ENCODE measurements around the gene SATL1.
"Not testable (repeated sequence)": the region's sequence is repeated elsewhere in the genome, so short reads cannot be mapped to it uniquely, and the experiment has no call there.

The SATL1 gene, protein sequence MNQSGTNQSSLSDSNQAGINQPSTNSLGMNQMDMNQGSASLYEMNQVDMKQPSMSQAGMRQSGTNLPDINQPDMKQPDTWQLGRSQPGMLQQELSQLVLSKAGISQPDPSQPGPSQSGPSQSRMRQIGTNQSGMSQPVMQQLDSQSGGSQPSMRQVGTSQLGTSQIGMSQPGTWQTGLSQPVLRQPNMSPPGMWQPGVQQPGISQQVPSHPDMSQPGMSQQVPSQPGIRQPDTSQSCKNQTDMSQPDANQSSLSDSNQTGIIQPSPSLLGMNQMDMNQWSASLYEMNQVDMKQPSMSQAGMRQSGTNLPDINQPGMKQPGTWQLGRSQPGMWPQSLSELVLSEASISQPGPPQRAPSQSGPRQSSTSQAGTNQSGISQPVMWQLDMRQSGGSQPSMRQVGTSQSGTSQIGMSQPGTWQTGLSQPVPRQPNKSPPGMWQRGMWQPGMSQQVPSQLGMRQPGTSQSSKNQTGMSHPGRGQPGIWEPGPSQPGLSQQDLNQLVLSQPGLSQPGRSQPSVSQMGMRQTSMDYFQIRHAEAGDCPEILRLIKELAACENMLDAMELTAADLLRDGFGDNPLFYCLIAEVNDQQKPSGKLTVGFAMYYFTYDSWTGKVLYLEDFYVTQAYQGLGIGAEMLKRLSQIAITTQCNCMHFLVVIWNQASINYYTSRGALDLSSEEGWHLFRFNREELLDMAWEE

DNA sequence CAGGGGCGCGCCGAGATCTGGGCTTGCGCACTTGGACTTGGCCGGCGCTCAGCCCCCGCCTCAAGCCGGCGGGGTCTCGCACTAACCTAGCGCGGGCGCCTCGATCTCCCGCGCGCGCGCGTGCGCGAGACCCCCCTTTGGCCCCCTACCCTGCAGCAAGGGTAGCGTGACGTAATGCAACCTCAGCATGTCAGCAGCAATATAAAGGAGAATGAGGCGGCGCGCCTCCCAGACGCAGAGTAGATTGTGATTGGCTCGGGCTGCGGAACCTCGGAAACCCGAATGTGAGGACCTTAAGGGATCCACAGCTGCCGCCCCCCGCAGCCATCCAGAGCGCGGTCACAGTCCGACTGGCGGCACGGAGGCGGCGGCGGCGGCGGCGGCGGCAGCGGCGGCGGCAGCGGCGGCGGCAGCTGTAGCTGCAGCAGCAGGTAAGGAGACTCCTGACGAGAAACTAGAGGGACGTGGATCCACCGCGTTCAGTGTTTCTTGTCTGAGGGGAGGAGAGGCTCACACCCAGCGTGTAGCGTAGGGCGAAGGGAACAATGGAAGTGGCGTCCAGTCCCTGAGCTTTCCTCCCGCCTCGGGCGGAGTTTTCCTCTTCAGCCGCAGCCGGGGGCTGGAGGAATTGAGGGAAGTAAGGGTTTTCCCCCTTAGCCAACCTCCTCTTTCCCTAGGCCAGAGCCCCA lies at the start of gene SATL1, which contains the start of gene ZNF711:
SATL1 (minus strand) TSS at position 19 of the 689 bp plus-strand sequence. CDS start 134,811 bp downstream, outside the sequence.
ZNF711 (plus strand) TSS at position 231 of the 689 bp plus-strand sequence. CDS start 3,582 bp downstream, outside the sequence.
- peak; percentile 14 for DNase-seq

GRCh38 chrX:85288992-85289723 lies 45.6 kb upstream of the SATL1 start:
- no peak for DNase-seq

- not testable (repeated sequence) for DNase-seq
Measured at GRCh38 chrX:85285286-85285685, 41.7 kb upstream of the SATL1 start.

GRCh38 chrX:85244450-85245211 lies 1.1 kb upstream of the SATL1 start:
- DNase-seq: no peak

DNA sequence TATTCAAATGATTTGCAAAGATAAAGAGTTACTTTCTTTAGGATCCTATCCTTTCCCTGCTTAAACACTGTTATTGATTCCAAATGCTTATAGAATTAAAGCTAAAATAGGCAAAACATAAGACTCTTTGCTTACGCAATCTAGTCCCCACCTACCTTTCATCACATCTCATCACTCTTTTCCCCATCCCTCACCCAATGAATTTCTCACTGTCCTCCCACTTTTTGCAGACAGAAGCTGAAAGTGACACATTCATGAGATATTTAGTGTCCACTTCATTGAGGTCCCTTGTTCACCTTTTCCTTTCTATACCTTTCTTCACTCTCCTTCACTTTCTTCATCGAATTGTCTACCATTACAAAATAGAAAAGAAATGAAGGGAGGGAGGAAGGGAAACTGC lies 424 bp downstream of the SATL1 start:
- no peak for DNase-seq

GRCh38 chrX:85223359-85223758 lies 20.2 kb downstream of the SATL1 start:
- no peak for DNase-seq

GRCh38 chrX:85221361-85221760 lies 22.2 kb downstream of the SATL1 start:
- no peak for DNase-seq

- DNase-seq: no peak
Measured at GRCh38 chrX:85215946-85216345, 27.6 kb downstream of the SATL1 start.

DNA sequence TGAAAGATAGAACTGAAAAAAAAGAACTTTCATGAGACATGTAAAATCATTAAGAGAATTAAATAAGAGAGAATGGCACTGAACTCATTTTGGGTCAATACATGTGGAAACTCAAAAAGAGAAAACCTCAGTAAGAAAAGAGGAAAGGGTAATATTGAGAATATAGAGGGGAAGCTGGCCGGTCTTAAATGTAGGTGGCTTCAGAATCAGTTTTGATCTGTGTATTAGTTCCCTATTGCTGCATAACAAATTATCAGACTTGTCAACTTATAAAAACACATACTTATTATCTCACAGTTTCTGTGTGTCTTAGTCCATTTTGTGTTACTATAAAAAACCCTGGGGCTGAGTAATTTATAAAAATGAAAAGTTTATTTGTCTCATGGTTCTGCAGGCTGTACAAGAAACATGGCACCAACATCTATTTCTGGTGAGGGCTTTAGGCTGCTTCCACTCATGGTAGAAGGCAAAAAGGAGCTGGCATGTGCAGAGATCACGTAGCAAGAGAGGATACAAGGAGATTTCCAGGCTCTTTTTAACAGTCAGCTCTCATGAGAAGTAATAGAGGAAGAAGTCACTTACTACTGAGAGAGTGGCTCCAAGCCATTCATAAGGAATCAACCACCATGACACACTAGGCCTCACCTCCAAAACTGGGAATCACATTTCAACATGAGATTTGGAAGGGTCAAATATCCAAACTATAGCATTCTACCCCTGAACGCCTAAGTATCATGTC lies 29.6 kb downstream of the SATL1 start:
- DNase-seq: no peak

DNA sequence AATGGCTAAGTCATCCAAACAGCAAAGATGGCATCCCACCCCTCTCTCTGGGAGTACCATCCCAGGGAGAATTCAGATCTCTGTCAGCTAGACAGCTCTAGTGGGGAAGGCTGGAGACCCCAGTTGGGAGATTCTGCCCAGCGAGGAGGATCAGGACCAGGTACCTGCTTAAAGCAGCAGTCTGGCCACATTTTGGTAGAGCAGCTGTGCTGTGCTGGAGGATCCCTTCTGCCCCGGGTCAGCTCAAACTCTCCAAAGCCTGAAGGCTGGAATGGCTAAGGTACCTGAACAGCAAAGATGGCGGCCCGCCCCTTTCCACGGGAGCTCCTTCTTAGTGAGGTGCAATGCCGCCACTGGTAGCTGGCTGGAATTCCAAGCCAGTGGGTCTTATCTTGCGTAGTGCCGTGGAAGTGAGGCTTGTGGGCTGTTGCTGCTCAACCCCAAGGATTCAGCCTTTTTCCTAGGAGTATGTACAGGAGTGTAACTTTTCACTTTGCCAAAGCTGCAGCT lies 40.1 kb downstream of the SATL1 start:
- no peak for DNase-seq

DNA sequence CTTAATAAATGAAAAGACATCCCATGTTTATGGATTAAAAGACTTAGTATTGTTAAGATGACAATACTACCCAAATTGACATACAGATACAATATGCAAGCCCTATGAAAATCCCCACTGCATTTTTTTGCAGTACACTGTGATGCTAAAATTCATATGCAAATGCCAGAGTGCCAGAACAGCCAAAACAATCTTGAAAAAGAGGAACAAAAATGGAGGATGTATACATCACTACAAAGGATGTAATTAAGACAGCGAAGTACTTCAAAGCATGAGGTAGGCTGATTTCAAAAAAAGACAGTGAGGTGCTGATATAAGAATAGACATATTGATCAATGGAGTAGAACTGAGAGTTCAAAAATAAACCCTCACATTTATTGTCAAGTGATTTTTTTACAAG lies 47.3 kb downstream of the SATL1 start:
- no peak for DNase-seq

DNA sequence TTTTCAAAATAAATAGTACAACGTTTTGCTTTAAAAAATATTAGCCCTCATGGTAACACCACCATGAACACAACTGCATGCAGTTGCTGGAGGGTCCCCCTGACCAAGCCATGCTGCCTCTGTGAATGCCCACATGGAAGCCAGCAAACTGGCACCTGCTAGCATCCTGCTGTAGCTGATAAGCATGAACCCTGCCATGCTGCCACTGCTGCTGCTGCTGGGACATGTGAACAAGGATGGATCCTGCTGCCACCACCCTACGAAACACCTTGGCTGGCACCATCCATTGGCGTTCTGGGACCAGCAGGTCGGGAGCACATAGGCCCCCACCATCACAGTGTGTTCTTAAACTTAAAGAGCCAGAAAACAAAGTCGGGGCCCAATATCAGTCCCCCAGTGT lies 83.9 kb downstream of the SATL1 start:
- DNase-seq: no peak

DNA sequence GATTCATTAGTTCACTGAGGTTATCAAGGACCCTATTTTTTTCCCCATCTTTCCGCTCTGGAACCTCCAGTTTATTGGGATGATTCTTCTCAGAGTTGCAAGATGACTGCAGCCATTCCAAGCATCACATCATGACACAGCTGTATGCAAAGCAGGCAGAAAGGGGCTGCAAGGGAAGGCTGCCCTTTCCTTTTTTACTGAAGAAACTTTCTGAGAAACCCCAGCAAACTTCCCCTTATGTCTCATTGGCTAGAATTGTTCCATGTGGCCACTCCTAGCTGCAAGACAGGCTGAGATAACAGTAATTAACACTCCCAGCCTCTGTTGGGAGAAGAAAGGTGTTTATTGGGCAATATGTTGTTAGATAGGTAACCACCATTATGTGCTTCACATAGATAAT lies 102.6 kb downstream of the SATL1 start:
- no peak for DNase-seq

DNA sequence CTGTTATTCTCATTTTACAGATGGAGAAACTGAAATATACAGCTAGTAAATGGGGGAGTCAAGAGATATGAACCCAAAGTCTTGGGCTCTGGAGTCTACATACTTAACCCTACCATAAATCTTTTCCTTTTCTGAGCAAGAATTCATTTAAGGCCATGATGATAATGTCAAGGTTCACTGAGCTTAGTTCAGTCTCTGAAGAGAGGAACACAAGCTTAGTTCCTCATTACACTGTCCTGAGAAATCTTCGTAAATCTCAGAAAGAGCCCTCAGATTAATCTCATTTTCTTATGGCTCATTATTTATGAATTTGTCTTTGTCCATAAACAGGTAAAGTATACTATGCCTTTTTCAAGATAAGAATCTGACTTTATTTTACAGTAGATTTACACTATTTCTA lies 104.2 kb downstream of the SATL1 start:
- no peak for DNase-seq

- no peak for DNase-seq
Measured at GRCh38 chrX:85136409-85136808, 107.2 kb downstream of the SATL1 start.

- no peak for DNase-seq
Measured at GRCh38 chrX:85115252-85115651, 128.3 kb downstream of the SATL1 start.

GRCh38 chrX:85114776-85115175 lies 128.8 kb downstream of the SATL1 start:
- DNase-seq: no peak

DNA sequence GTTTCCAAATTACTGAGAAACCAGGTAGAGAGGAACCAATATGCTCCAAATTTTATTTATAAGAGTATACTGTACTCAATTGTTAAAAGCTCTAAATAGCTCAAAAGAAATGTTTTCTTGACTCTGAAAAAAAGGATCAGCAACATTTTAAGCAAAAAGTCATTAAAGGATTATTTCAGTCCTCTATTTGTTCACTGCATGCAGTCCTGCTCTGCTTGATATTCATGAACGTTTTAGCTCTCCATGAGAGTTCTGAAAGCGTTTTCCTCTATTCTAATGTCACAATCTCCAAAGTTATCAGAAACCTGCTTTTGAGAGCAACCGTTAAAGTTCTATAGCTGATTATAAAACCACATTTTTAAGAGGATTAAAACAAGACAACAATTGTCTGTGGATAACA lies 129.4 kb downstream of the SATL1 start:
- DNase-seq: no peak

GRCh38 chrX:85113746-85114145 lies 129.8 kb downstream of the SATL1 start:
- no peak for DNase-seq

DNA sequence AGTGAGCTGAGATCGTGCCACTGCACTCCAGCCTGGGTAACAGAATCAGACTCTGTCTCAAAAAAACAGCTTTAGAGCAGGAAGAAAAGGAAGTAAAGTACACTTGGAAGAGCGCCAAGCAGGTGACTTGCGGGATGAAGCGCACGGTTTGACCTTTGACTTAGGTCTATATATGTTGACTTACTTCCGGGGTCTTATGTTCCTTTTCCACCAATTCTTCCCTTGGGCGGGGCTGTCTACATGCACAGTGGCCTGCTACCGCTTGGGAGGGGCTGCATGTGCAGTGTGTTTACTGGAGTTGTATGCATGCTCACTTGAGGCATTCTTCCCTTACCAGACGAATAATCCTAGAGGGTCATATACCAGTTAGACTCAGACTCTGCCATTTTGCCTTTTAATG lies 131.3 kb downstream of the SATL1 start:
- no peak for DNase-seq

DNA sequence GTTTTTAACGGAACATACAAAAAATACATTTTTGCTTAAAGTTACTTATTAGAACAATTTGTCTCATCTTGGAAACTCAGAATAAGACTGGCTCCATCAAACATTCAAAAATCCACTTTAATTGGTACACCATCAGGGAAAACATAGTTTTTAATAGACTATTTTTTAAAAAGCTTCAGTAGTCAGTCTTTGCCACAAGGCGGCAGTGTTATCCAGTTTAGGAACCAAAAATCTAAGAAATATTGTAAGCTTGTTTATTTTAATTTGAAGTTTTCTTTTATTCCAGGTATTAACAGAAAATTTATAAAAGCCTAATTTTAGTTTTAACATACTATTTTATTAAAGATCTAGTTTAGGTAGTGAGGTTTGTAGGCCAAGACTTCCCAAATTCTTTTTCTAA lies 132.2 kb downstream of the SATL1 start:
- no peak for DNase-seq

Measured in activated gamma-delta T cell treated with Interleukin-2 at 50 U/mL for 16 hours (primary cell).